HG03045 (cell line): ENCODE data around the gene CDADC1.

Source experiments
- ATAC-seq: cut with Tn5 transposase; IDR thresholded peaks from one replicate; pipeline ENCODE4 v1.9.1; 2021; ENCODE audit warnings: mild to moderate bottlenecking, moderate library complexity; ENCODE audit not compliant: unreplicated experiment

The CDADC1 gene

GRCh38 chr13:49235856-49236431 is 11.8 kb upstream of the CDADC1 start:
- ATAC-seq = no peak

- no peak for ATAC-seq
Observed at GRCh38 chr13:49238621-49239020, 9.1 kb upstream of the CDADC1 start.

- ATAC-seq = no peak
Observed at GRCh38 chr13:49240017-49240416, 7.7 kb upstream of the CDADC1 start.

- ATAC-seq = no peak
Observed at GRCh38 chr13:49241296-49241695, 6.4 kb upstream of the CDADC1 start.

- no peak for ATAC-seq
Observed at GRCh38 chr13:49245101-49245500, 2.6 kb upstream of the CDADC1 start.

- peak; percentile 38 for ATAC-seq
Observed at GRCh38 chr13:49246850-49247642, 679 bp upstream of the CDADC1 start.

GRCh38 chr13:49248622-49249002 is 887 bp downstream of the CDADC1 start:
- ATAC-seq = no peak

- ATAC-seq = no peak
Observed at GRCh38 chr13:49251326-49251725, 3.6 kb downstream of the CDADC1 start.

GRCh38 chr13:49253310-49253709 is 5.6 kb downstream of the CDADC1 start:
- no peak for ATAC-seq

GRCh38 chr13:49254007-49254406 is 6.3 kb downstream of the CDADC1 start:
- no peak for ATAC-seq

GRCh38 chr13:49256841-49257240 is 9.1 kb downstream of the CDADC1 start:
- no peak for ATAC-seq

- no peak for ATAC-seq
Observed at GRCh38 chr13:49258089-49258796, 10.5 kb downstream of the CDADC1 start.

- no peak for ATAC-seq
Observed at GRCh38 chr13:49259586-49259985, 11.9 kb downstream of the CDADC1 start.

GRCh38 chr13:49262634-49263033 is 14.9 kb downstream of the CDADC1 start:
- ATAC-seq = no peak

- no peak for ATAC-seq
Observed at GRCh38 chr13:49265822-49266221, 18.1 kb downstream of the CDADC1 start.

GRCh38 chr13:49271264-49271663 is 23.5 kb downstream of the CDADC1 start:
- ATAC-seq = no peak

- no peak for ATAC-seq
Observed at GRCh38 chr13:49272296-49272695, 24.6 kb downstream of the CDADC1 start.

- no peak for ATAC-seq
Observed at GRCh38 chr13:49278211-49278610, 30.5 kb downstream of the CDADC1 start.

- ATAC-seq = no peak
Observed at GRCh38 chr13:49279112-49279511, 31.4 kb downstream of the CDADC1 start.

GRCh38 chr13:49279885-49280284 is 32.2 kb downstream of the CDADC1 start:
- ATAC-seq = no peak

- no peak for ATAC-seq
Observed at GRCh38 chr13:49287995-49288394, 40.3 kb downstream of the CDADC1 start.

- no peak for ATAC-seq
Observed at GRCh38 chr13:49288458-49288857, 40.7 kb downstream of the CDADC1 start.
